Kidney (tissue), 11 donors: Measurements from ENCODE around the gene FAM72C. TPM values are rescaled to one million over a fixed set of nuclear protein-coding genes. Genes with fewer than 3 reads are reported as not detected.
A peak's percentile ranks its signal among the peaks of the same experiment; 100 is the strongest.
"Not testable (repeated sequence)": the region's sequence is repeated elsewhere in the genome, so short reads cannot be mapped to it uniquely, and the experiment has no call there.

Experiments used
- DNase-seq, 5 donors: peaks; one replicate each; pipeline ENCODE4 v3.0.0-alpha.2; 2013 to 2020
- FAIRE-seq: peaks from 2 replicates; lab custom pipeline; 2012; peaks lifted over from hg19 to GRCh38; lab: Jason Lieb, UNC
- H3K27ac ChIP-seq, 2 donors: one replicate each; pipeline ENCODE4 v1.7.0; 2013; ENCODE audit warnings: low read depth in 2 of 2, low read length in 2 of 2, inconsistent platforms in 1 of 2
- H3K27me3 ChIP-seq: one replicate; pipeline ENCODE4 v1.7.1; 2013; ENCODE audit warnings: low read length, inconsistent platforms; ENCODE audit not compliant: control insufficient read depth, insufficient read depth
- H3K36me3 ChIP-seq, 3 donors: one replicate each; pipeline versions ENCODE4 v1.7.0 to v1.7.1; 2013; ENCODE audit warnings: low read length in 3 of 3, control low read depth in 1 of 3, inconsistent platforms in 1 of 3; ENCODE audit not compliant: insufficient read depth in 3 of 3, control insufficient read depth in 2 of 3
- H3K4me1 ChIP-seq, 3 donors: one replicate each; pipeline versions ENCODE4 v1.7.0 to v1.7.1; 2013; ENCODE audit warnings: low read length in 3 of 3, inconsistent platforms in 1 of 3, low read depth in 1 of 3; ENCODE audit not compliant: control insufficient read depth in 2 of 3, insufficient read depth in 2 of 3
- H3K4me3 ChIP-seq, 3 donors: one replicate each; pipeline versions ENCODE4 v1.7.0 to v1.8.1; 2013; ENCODE audit warnings: low read length in 3 of 3, control low read depth in 1 of 3, inconsistent platforms in 1 of 3
- H3K9ac ChIP-seq, 3 donors: one replicate each; pipeline versions ENCODE4 v1.7.0 to v1.7.1; 2013; ENCODE audit warnings: low read length in 3 of 3, control low read depth in 1 of 3, inconsistent platforms in 1 of 3
- H3K9me3 ChIP-seq, 3 donors: one replicate each; pipeline versions ENCODE4 v1.7.0 to v1.7.1; 2013; ENCODE audit warnings: low read length in 3 of 3, control low read depth in 1 of 3, inconsistent platforms in 1 of 3; ENCODE audit not compliant: control insufficient read depth in 2 of 3, insufficient read depth in 1 of 3
- intact Hi-C: fragments of 100-400 bp; cut with DNase I; formaldehyde crosslinking; loops from one replicate; pipeline ENCODE4 v1.11.1; 2022
- polyA plus RNA-seq: library from polyadenylated mRNA; stranded (reverse); fragments of 350-450 nt; fragmentation: Illumina TruSeq; extraction: RNeasy Lipid Tissue Mini Kit (QIAGEN cat#74804); gene quantifications from one replicate; pipeline ENCODE4 v1.2.3, GENCODE V29; 2014; ENCODE audit warnings: low read depth, low replicate concordance; ENCODE audit not compliant: insufficient read depth
- total RNA-seq: library from RNA; stranded (reverse); fragmentation: NEBNext Ultra II Directional; extraction: Animal tissue kit (Norgen Biotek cat#: 25700); gene quantifications from one replicate; pipeline ENCODE4 v1.2.1, GENCODE V29; 2021
- donor health status: control.
- donor health status: control.
- donor health status: DM: yes; HTN: yes; CAD: no.
- donor health status: Normal renal cell carcinoma (clear cell type).

FAM72C gene
- total and polyA plus RNA-seq, 2 donors from 2014 or later, result 0.38 TPM; not detected in 1

GRCh38 chr1:143989719-143990118 lies 17.9 kb upstream of the FAM72C start:
- intact Hi-C loops, H3K36me3 ChIP-seq, H3K27ac ChIP-seq, DNase-seq, H3K27me3 ChIP-seq, H3K4me1 ChIP-seq, FAIRE-seq, H3K9ac ChIP-seq, H3K9me3 ChIP-seq, H3K4me3 ChIP-seq: not testable (repeated sequence)

- H3K9me3 ChIP-seq, H3K4me1 ChIP-seq, H3K9ac ChIP-seq, DNase-seq, FAIRE-seq, H3K4me3 ChIP-seq, H3K36me3 ChIP-seq, intact Hi-C loops, H3K27me3 ChIP-seq, H3K27ac ChIP-seq: not testable (repeated sequence)
These were observed 17.6 kb upstream of the FAM72C start for GRCh38 chr1:143989427-143989712.

GRCh38 chr1:143988602-143989426 lies 17.0 kb upstream of the FAM72C start:
- H3K4me3 ChIP-seq, H3K4me1 ChIP-seq, DNase-seq, FAIRE-seq, intact Hi-C loops, H3K27ac ChIP-seq, H3K27me3 ChIP-seq, H3K9me3 ChIP-seq, H3K36me3 ChIP-seq, H3K9ac ChIP-seq: not testable (repeated sequence)

- FAIRE-seq, intact Hi-C loops, H3K9me3 ChIP-seq, H3K9ac ChIP-seq, H3K27ac ChIP-seq, H3K27me3 ChIP-seq, H3K36me3 ChIP-seq, H3K4me1 ChIP-seq, H3K4me3 ChIP-seq, DNase-seq: not testable (repeated sequence)
These were observed 16.1 kb upstream of the FAM72C start for GRCh38 chr1:143987868-143988267.

GRCh38 chr1:143984721-143985473 lies 13.1 kb upstream of the FAM72C start:
- H3K9me3 ChIP-seq, H3K27ac ChIP-seq, H3K9ac ChIP-seq, DNase-seq, H3K36me3 ChIP-seq, intact Hi-C loops, H3K27me3 ChIP-seq, H3K4me1 ChIP-seq, FAIRE-seq, H3K4me3 ChIP-seq: not testable (repeated sequence)

DNA sequence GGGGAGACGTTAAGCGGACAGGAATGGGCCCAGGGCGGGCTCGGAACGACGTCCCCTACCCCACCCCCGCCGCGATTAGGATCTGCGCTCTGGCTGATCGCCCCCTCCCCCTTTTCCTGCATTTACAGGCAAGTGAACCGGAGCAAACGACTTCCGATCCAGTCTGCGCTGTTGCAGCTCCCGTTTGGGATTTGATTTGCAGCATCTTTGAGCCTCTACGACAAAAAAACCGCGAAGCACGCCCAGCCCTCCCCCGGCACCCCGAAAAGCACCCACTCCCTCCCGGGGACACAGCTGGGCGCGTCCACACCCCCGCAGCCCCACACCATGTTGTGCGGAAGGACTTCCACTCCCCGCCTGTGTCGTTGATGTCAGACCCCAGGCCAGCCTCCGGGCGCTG lies 2.6 kb upstream of the FAM72C start:
- H3K9ac ChIP-seq, FAIRE-seq, H3K9me3 ChIP-seq, H3K36me3 ChIP-seq, H3K4me1 ChIP-seq, intact Hi-C loops, H3K27ac ChIP-seq, H3K4me3 ChIP-seq, H3K27me3 ChIP-seq: not testable (repeated sequence)
- peak in 1 of 5 donors; percentile 9 for DNase-seq

GRCh38 chr1:143973876-143974414 lies 2.2 kb upstream of the FAM72C start:
- not testable (repeated sequence) for H3K9ac ChIP-seq

GRCh38 chr1:143972753-143973326 lies 1.1 kb upstream of the FAM72C start:
- H3K4me3 ChIP-seq, H3K9me3 ChIP-seq, H3K27ac ChIP-seq, DNase-seq, H3K4me1 ChIP-seq, intact Hi-C loops, H3K9ac ChIP-seq, H3K27me3 ChIP-seq, H3K36me3 ChIP-seq, FAIRE-seq: not testable (repeated sequence)

More at GRCh38 chr1:143973876-143974414, 2.2 kb upstream of the FAM72C start:
- H3K36me3 ChIP-seq, H3K9me3 ChIP-seq, H3K27ac ChIP-seq, H3K4me3 ChIP-seq, FAIRE-seq, DNase-seq, H3K4me1 ChIP-seq, H3K27me3 ChIP-seq, intact Hi-C loops: not testable (repeated sequence)
